Osteoblast (primary cell): Measurements from ENCODE around the gene METAP2. TPM values are rescaled to one million over a fixed set of nuclear protein-coding genes. Genes with fewer than 3 reads are reported as not detected.

Experiments used
- DNase-seq: peaks from one replicate; pipeline ENCODE4 v3.0.0; 2011; ENCODE audit warnings: low spot score, mixed read lengths; ENCODE audit not compliant: insufficient read length; ENCODE audit errors: missing footprints
- H2AFZ ChIP-seq: 2 replicates; pipeline ENCODE4 v1.6.0; 2011; ENCODE audit warnings: mild to moderate bottlenecking, low read length
- H3K27ac ChIP-seq: 2 replicates; pipeline ENCODE4 v1.5.1; 2011; ENCODE audit warnings: mild to moderate bottlenecking, low read depth, low read length, moderate library complexity
- H3K27me3 ChIP-seq: 2 replicates; pipeline ENCODE4 v1.6.0; 2012; ENCODE audit warnings: mild to moderate bottlenecking, control low read depth, inconsistent platforms, low read length, moderate library complexity; ENCODE audit not compliant: insufficient read depth
- H3K36me3 ChIP-seq: 2 replicates; pipeline ENCODE4 v1.5.1; 2011; ENCODE audit warnings: mild to moderate bottlenecking, low read length, control low read depth, moderate library complexity; ENCODE audit not compliant: insufficient read depth
- H3K4me1 ChIP-seq: 2 replicates; pipeline ENCODE4 v1.5.1; 2011; ENCODE audit warnings: mild to moderate bottlenecking, low read length, control low read depth, moderate library complexity; ENCODE audit not compliant: insufficient read depth
- H3K4me2 ChIP-seq: 2 replicates; pipeline ENCODE4 v1.6.0; 2011; ENCODE audit warnings: mild to moderate bottlenecking, low read length; ENCODE audit not compliant: insufficient read depth
- H3K4me3 ChIP-seq: fragments of 200-600 bp; sonication (generic); 3 replicates; pipeline ENCODE4 v1.5.1; 2012; ENCODE audit warnings: mild to moderate bottlenecking, low read length, inconsistent platforms; ENCODE audit not compliant: insufficient read depth
- H3K79me2 ChIP-seq: 2 replicates; pipeline ENCODE4 v1.6.0; 2012; ENCODE audit warnings: mild to moderate bottlenecking, low read length, control low read depth, inconsistent platforms; ENCODE audit not compliant: insufficient read depth
- H3K9me3 ChIP-seq: 2 replicates; pipeline ENCODE4 v1.5.1; 2011; ENCODE audit warnings: low read depth, low read length, control low read depth
- H4K20me1 ChIP-seq: 2 replicates; pipeline ENCODE4 v1.6.0; 2012; ENCODE audit warnings: mild to moderate bottlenecking, low read length, control low read depth; ENCODE audit not compliant: insufficient read depth
- total RNA-seq: library from RNA; depleted of rRNA; stranded (reverse); fragments of >200 nt; gene quantifications from 2 replicates; pipeline ENCODE4 v1.2.3, GENCODE V29; 2012
- TF ChIP-seq, protein P1 (sequence below): IDR thresholded peaks from 2 replicates; pipeline ENCODE4 v1.5.1; 2011; ENCODE audit warnings: mild to moderate bottlenecking, low read depth, low read length, moderate library complexity; ENCODE audit errors: extremely low read depth

Gene METAP2
- total RNA-seq, 1 donor = 80.7 TPM

DNA sequence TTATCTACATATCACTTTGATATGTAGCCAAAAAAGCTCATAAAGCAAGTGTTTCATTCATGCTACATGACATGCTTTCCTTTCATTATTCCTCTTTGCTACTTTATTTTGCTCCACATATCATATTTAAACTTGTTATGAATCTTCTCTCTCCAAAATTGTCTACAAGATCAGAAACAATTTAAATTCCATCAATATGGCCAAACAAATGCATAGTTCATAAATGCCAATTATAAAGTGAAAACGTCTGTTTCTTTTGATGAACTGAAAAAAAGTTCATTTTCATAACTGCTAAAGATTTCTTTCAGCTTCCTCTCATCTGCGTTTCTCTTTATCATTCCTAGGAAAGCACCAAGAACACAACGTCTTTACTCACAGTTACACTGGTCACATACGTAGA, 54.5 kb downstream of the METAP2 start:
- TF ChIP-seq, protein P1, sequence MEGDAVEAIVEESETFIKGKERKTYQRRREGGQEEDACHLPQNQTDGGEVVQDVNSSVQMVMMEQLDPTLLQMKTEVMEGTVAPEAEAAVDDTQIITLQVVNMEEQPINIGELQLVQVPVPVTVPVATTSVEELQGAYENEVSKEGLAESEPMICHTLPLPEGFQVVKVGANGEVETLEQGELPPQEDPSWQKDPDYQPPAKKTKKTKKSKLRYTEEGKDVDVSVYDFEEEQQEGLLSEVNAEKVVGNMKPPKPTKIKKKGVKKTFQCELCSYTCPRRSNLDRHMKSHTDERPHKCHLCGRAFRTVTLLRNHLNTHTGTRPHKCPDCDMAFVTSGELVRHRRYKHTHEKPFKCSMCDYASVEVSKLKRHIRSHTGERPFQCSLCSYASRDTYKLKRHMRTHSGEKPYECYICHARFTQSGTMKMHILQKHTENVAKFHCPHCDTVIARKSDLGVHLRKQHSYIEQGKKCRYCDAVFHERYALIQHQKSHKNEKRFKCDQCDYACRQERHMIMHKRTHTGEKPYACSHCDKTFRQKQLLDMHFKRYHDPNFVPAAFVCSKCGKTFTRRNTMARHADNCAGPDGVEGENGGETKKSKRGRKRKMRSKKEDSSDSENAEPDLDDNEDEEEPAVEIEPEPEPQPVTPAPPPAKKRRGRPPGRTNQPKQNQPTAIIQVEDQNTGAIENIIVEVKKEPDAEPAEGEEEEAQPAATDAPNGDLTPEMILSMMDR = no peak
- no peaks in the 10 kb centered on the region for H3K27me3 ChIP-seq
- H3K4me3 ChIP-seq = no peak overlapping the region
- peak overlapping the region; percentile 32 for H2AFZ ChIP-seq
- H3K4me2 ChIP-seq = no peak overlapping the region
- H3K4me1 ChIP-seq = peaks cover 4% of the 10 kb centered on the region
- no peak overlapping the region for H3K27ac ChIP-seq
- H4K20me1 ChIP-seq = no peaks in the 10 kb centered on the region
- no peaks in the 10 kb centered on the region for H3K79me2 ChIP-seq
- no peak for DNase-seq
- no peaks in the 10 kb centered on the region for H3K36me3 ChIP-seq
- H3K9me3 ChIP-seq = no peaks in the 10 kb centered on the region

DNA sequence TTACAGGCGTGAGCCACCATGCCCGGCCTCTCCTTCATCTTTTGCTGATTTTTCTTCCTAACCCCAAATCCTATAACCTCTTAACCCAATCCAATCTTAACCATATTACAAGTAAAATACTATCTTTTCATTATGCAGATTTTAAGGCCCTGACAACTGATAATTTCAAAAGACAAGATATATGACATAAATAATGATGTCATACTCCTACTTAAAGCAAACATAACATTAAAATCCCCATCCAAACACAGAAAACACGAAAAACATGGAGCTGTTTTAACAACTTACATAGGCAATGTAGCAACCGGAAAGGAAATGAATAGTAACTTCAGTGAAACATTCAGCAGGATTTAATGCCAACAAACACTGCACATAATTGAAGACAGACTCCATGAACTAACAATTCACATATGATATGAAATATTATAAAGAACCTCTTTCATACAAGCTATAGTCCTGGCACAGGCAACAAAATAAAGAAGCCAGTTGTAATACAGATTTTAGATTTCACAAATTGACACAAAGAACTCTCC, 55.8 kb downstream of the METAP2 start:
- peak overlapping the region; percentile 47 for H2AFZ ChIP-seq
- no peaks in the 10 kb centered on the region for H3K9me3 ChIP-seq
- H3K4me1 ChIP-seq = peaks cover 4% of the 10 kb centered on the region
- H3K4me2 ChIP-seq = no peak overlapping the region
- H3K36me3 ChIP-seq = no peaks in the 10 kb centered on the region
- no peaks in the 10 kb centered on the region for H3K27me3 ChIP-seq
- no peaks in the 10 kb centered on the region for H4K20me1 ChIP-seq
- no peak overlapping the region for H3K4me3 ChIP-seq
- no peaks in the 10 kb centered on the region for H3K79me2 ChIP-seq
- TF ChIP-seq, protein P1 = no peak
- DNase-seq = no peak
- H3K27ac ChIP-seq = no peak overlapping the region

DNA sequence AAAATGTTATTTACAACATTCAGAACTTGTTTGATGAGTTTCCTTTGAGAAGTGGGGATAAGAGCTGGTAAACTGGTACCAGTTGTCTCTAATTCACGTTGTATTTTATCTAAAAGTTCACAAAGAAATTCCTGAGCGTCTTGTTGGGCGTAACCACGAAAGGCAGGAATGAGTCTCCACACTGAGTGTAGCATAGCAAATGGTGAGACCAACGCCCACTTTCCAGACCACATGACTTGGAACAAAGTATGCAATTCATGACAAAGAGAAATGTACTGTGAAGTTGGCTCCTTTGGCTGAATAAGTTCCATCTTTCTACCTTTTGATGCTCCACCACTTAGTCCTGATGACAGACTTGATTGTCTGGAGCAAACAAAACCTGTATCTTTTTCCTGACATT, 58.9 kb downstream of the METAP2 start:
- Histone ChIP-seq H3K4me1 (peaks cover 4% of the 10 kb centered on the region), H3K4me3 (no peak overlapping the region), H3K9me3 (no peaks in the 10 kb centered on the region), H2AFZ (peak overlapping the region; percentile 63), H3K27ac (no peak overlapping the region), H3K79me2 (no peaks in the 10 kb centered on the region), H3K27me3 (no peaks in the 10 kb centered on the region), H4K20me1 (no peaks in the 10 kb centered on the region), H3K36me3 (no peaks in the 10 kb centered on the region), H3K4me2 (peak overlapping the region; percentile 22)
- no peak for DNase-seq
- TF ChIP-seq, protein P1 = no peak

DNA sequence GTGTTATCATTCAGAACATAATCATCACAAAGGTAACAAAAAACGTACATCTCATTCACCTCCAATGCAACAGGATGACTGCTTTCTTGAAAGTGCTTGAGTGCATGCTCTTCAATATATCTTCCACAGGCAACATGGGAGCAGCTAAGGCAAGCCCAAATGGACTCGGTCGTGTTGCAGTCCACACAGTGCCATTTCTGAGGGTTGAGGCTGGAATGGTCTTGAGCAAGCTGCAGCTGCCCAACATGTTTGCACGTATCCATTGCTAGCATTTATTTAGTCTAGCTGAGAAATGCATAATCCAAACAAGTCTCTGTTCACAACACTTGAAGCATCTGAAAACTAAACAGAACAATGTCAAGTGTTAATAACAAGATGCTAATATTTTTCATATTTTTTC, 60.0 kb downstream of the METAP2 start:
- H3K9me3 ChIP-seq = no peaks in the 10 kb centered on the region
- no peaks in the 10 kb centered on the region for H4K20me1 ChIP-seq
- H3K4me3 ChIP-seq = no peak overlapping the region
- no peak overlapping the region for H3K4me2 ChIP-seq
- TF ChIP-seq, protein P1 = no peak
- H3K79me2 ChIP-seq = no peaks in the 10 kb centered on the region
- no peaks in the 10 kb centered on the region for H3K27me3 ChIP-seq
- H3K4me1 ChIP-seq = peaks cover 4% of the 10 kb centered on the region
- H3K36me3 ChIP-seq = no peaks in the 10 kb centered on the region
- no peak overlapping the region for H2AFZ ChIP-seq
- no peak overlapping the region for H3K27ac ChIP-seq
- DNase-seq = no peak
